ENCODE results near the gene GPATCH3.

GPATCH3 gene

DNA sequence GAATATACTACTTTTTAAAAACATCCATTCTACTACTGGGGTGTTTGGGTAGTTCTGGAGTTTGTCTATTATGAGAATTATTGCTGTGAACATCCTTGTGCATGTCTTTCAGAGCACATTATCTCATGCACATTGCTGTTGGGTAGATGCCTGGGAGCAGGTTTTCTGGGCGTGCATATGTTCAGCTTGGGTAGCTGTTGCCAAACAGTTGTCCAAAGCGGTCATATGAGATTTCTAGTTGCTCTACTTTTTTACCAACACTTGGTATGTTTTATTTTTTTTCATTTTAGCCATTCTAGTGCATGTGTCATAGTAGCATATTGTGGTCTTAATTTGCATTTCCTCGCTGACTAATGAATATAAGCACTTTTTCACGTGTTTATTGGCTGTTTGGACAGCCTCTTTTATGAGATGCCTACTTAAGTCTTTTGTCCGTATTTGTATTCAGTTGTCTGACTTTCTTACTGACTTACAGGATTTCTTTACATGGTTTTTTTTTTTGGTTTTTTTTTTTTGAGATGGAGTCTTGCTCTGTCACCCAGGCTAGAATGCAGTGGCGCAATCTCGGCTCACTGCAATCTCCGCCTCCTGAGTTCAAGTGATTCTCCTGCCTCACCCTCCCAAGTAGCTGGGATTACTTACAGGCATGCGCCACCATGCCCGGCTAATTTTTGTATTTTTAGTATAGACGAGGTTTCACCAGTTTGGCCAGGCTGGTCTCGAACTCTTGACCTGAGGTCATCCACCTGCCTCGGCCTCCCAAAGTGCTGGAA lies 55.7 kb downstream of the GPATCH3 start:
- no peak for DNase-seq (ENCODE audit: low spot score)
